HG02610 (cell line): ENCODE data around the gene CNKSR3.
A peak's percentile ranks its signal among the peaks of the same experiment; 100 is the strongest.

Experiments
- ATAC-seq: cut with Tn5 transposase; IDR thresholded peaks from one replicate; pipeline ENCODE4 v1.9.1; 2021; ENCODE audit warnings: mild to moderate bottlenecking, moderate library complexity; ENCODE audit not compliant: unreplicated experiment

The CNKSR3 gene

DNA sequence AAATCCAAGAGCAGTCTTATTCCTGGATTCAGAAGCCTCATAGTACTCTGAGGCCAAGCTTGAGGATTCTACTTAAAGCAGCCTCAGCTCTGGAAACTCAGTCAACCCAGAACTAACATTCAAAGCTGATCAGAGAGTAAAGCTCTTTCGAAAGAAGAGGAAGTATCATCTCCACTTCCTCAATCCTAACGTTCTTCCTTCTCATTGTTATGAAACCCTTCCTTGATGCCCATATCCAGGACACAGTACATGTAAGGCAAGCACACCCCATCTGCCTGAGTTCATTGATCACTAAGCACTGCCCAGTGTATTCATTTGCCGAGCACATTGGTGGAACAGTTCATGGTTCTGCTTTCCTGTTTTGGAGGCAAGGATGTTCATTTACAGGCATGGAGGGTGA lies 153.8 kb downstream of the CNKSR3 start, which contains the start of gene IPCEF1:
TSS of gene IPCEF1 (minus strand) at position 114 of the 400 bp plus-strand sequence. CDS start 90,856 bp downstream, outside the sequence.
- ATAC-seq: peak; percentile 26

- ATAC-seq: no peak
Observed at GRCh38 chr6:154356113-154356512, 154.4 kb downstream of the CNKSR3 start.

- ATAC-seq: no peak
Observed at GRCh38 chr6:154354265-154354777, 156.2 kb downstream of the CNKSR3 start.

DNA sequence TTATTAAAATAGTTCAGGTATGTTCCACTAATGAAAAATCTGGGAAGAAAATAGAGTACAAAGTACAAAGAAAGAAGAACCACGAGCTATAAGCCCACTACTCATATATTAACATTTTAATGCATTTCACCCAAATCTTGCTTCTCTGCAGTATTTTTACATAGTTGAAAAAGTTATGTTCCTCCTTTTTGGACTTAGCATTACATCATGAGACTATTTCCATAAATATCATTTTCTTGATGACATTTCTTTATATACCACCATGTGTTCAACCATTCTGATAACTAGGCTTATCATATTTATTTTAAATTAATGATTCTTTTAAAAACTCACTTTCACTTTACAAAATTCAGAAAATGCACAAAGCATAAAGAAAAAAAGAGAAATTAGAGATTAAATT lies 156.9 kb downstream of the CNKSR3 start:
- no peak for ATAC-seq

DNA sequence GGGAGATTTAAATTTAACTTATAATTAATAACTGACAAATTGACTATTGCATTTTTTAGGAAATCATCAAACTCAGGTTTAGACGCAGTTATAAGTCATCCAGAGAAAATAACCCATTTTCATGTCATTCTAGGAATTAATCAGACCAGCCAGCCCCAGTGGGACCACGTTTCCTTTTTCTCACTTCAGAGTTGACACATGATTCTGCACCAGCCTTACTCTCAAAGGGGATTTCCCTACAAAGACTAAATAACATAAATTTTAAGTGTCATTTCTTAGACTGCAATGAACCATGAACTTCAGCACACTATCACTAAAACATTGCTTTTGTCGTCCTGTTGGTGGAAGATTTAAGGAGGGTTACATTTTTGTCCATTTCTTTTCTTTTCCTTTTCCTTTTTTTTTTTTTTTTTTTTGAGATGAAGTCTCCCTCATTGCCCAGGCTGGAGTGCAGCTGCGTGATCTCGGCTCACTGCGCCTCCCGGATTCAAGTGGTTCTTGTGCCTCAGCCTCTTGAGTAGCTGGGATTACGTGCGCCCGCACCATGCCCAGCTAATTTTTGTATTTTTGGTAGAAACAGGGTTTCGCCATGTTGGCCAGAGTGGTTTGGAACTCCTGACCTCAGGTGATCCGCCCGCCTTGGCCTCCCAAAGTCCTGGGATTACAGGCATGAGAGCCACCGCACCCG lies 157.4 kb downstream of the CNKSR3 start:
- peak; percentile 64 for ATAC-seq

DNA sequence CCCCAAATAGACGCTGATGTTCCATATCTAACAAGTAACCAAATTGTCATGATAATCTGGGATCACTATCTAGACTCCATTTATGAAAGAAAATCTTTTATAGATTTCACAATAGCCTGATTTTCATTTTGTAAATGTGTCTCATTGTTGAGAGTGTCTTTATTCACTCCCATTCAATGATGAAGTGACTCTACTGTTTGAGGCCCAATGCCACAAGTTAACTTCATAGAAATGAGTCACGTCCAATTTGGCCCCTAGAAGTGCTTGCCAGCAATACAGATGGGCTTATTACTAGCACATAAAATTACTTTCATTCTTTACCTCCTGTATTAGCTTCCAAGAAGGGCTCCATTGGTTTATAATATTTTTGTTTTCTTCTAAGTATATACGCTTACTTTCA lies 160.2 kb downstream of the CNKSR3 start:
- no peak for ATAC-seq

DNA sequence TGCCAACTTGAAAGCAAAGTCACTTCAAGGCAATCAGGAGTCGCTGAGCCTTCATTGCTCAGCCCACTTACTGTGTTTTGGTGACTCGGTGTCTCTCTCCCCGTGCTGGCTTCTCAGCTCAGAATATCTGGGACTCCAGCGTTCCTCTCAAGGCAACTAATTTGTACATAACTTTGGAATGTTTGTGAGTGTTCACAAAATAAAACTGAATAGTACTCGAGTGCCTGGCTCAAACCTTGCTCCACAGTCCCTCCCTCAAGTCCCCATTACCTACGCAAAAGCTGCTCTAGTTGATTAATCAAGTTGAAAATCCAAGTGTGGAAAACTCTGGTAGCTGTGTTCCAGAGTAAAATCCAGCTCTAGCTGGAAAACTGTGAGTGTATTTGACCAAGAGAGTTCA lies 162.5 kb downstream of the CNKSR3 start:
- ATAC-seq: no peak

GRCh38 chr6:154345811-154346210 lies 164.7 kb downstream of the CNKSR3 start:
- ATAC-seq: no peak

- no peak for ATAC-seq
Observed at GRCh38 chr6:154343473-154344308, 166.8 kb downstream of the CNKSR3 start.

- ATAC-seq: no peak
Observed at GRCh38 chr6:154341871-154342270, 168.6 kb downstream of the CNKSR3 start.

DNA sequence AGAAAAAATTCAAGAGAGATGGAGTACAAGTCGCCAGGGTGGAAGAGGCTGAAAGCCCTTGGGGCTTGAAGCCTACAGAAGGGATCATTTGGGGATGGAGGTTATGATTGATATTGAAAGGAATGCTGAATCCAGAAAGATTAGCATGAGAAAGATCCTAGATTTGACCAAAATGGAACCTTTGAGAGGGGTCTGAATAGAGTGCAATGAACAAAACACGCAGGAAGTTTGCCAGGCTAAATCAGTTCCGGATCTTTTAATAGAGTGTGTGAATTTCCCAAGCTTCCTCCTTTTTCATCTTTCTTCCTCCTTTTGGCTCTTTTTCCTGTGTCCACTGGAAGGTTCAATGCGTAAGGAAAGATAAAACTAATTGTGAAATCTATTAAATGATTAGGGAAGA lies 169.1 kb downstream of the CNKSR3 start:
- no peak for ATAC-seq
